SU-DHL-6 (cell line): Measurements from ENCODE around the gene DDX41.

ENCODE experiments used
- EZH2phosphoT487 ChIP-seq: fragments of 200-600 bp; sonication (generic), shearing (Covaris generic); conservative IDR thresholded peaks from 2 replicates; pipeline ENCODE4 v1.6.1; 2018; ENCODE audit warnings: mild to moderate bottlenecking, antibody characterized with exemption, low read length, moderate library complexity, mixed read lengths
- TF ChIP-seq, protein P1 (sequence below): fragments of 200-600 bp; sonication (generic); IDR thresholded peaks from one replicate; pipeline ENCODE4 v1.5.1; 2017; ENCODE audit warnings: antibody characterized with exemption, mild to moderate bottlenecking, low read length, moderate library complexity; ENCODE audit not compliant: insufficient read depth, poor library complexity, severe bottlenecking

DNA sequence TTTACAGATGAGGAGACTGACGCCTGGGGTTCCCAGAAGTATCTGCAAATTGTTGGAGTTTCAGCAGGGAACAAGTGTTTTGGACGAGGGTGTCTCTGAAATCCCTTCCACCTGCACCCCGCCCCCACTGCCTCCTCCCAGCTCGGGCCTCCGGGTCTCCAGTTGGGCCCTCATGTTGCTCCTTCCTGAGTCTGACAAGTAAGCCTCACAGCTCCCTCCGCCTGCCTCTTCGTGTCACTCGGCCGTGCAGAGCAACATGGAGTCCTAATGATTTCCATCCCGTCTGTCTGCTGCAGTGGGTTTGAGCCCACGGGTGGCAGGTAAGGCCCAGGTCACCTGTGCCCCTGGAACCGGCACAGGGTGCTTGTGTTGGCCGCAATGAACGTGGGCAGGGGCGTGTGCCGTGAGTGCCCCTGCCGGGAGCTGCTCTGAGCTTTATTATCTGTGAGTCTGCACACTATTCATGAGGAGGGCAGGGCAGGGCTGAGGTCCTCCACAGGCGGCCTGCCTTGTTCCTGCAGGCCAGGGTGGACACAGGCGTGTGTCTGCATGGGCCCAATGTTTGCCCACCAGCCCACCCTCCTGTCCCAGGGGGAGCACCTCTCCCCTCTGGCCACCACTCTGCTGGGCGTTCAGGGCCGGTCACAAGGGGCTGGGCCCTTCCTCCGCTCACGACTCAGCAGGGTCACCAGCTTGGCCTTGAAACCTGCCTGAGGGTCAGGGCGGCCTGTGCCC, 13.2 kb downstream of the DDX41 start:
- TF ChIP-seq, protein P1, sequence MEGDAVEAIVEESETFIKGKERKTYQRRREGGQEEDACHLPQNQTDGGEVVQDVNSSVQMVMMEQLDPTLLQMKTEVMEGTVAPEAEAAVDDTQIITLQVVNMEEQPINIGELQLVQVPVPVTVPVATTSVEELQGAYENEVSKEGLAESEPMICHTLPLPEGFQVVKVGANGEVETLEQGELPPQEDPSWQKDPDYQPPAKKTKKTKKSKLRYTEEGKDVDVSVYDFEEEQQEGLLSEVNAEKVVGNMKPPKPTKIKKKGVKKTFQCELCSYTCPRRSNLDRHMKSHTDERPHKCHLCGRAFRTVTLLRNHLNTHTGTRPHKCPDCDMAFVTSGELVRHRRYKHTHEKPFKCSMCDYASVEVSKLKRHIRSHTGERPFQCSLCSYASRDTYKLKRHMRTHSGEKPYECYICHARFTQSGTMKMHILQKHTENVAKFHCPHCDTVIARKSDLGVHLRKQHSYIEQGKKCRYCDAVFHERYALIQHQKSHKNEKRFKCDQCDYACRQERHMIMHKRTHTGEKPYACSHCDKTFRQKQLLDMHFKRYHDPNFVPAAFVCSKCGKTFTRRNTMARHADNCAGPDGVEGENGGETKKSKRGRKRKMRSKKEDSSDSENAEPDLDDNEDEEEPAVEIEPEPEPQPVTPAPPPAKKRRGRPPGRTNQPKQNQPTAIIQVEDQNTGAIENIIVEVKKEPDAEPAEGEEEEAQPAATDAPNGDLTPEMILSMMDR: no peak
- TF ChIP-seq EZH2phosphoT487: no peak
